GM23248 (cell line): Measurements from ENCODE around the gene SS18L1.

ENCODE experiments used
- EZH2 ChIP-seq: fragments of 200-600 bp; sonication (generic); IDR thresholded peaks from 2 replicates; pipeline ENCODE4 v1.6.1; 2018; ENCODE audit warnings: antibody characterized with exemption, mild to moderate bottlenecking; ENCODE audit not compliant: insufficient read depth, poor library complexity, severe bottlenecking
- EZH2phosphoT487 ChIP-seq: fragments of 200-600 bp; sonication (generic); IDR thresholded peaks from 2 replicates; pipeline ENCODE4 v1.6.1; 2018; ENCODE audit warnings: antibody characterized with exemption, moderate library complexity, mild to moderate bottlenecking, low read depth; ENCODE audit not compliant: insufficient read depth

DNA sequence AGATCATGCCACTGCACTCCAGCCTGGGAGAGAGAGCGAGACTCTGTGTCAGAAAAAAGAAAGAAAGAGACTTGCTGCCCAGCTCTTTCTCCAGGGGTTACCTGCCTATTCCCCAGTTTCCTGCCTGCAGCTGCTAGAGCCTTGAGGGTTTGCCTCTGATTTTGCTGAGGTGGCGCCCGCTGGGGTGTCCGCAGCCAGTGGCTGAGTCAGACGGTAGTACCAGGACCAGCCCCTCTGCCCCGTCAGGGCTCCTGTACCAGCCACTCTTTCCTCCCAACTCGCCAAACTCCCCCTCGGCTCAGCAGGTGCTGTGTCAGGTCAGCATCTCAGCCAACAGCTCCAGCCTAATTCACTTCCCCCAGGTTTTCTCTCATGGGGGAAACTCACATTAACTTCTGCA lies 28.7 kb upstream of the SS18L1 start:
- TF ChIP-seq EZH2 (no peak), EZH2phosphoT487 (no peak)
